Ectodermal cell (in vitro differentiated cells): Measurements from ENCODE around the gene MRM3.
"Not testable (repeated sequence)": the region's sequence is repeated elsewhere in the genome, so short reads cannot be mapped to it uniquely, and the experiment has no call there.

Experiments
- H3K27ac ChIP-seq: 2 replicates; pipeline ENCODE4 v1.7.0; 2013; ENCODE audit warnings: mild to moderate bottlenecking, low read depth, low read length; ENCODE audit not compliant: insufficient read depth, poor library complexity, severe bottlenecking
- H3K27me3 ChIP-seq: 2 replicates; pipeline ENCODE4 v1.7.0; 2013; ENCODE audit warnings: mild to moderate bottlenecking, low read length; ENCODE audit not compliant: insufficient read depth, control insufficient read depth, poor library complexity, severe bottlenecking
- H3K36me3 ChIP-seq: one replicate; pipeline ENCODE4 v1.7.0; 2013; ENCODE audit warnings: low read length; ENCODE audit not compliant: control insufficient read depth, insufficient read depth
- H3K4me1 ChIP-seq: one replicate; pipeline ENCODE4 v1.7.0; 2013; ENCODE audit warnings: low read length; ENCODE audit not compliant: control insufficient read depth, insufficient read depth
- H3K4me3 ChIP-seq: 2 replicates; pipeline ENCODE4 v1.7.0; 2013; ENCODE audit warnings: low read depth, low read length, control low read depth; ENCODE audit not compliant: insufficient read depth
- H3K9me3 ChIP-seq: 2 replicates; pipeline ENCODE4 v1.7.0; 2013; ENCODE audit warnings: mild to moderate bottlenecking, low read length, moderate library complexity; ENCODE audit not compliant: control insufficient read depth
- WGBS, 2 experiments: methylation state at CpG; one replicate each; pipeline ENCODE4 v1.1.7; 2013; ENCODE audit warnings: missing lambda C conversion rate in 2 of 2; 5-methylcytosine and 5-hydroxymethylcytosine counted together

The MRM3 gene

DNA sequence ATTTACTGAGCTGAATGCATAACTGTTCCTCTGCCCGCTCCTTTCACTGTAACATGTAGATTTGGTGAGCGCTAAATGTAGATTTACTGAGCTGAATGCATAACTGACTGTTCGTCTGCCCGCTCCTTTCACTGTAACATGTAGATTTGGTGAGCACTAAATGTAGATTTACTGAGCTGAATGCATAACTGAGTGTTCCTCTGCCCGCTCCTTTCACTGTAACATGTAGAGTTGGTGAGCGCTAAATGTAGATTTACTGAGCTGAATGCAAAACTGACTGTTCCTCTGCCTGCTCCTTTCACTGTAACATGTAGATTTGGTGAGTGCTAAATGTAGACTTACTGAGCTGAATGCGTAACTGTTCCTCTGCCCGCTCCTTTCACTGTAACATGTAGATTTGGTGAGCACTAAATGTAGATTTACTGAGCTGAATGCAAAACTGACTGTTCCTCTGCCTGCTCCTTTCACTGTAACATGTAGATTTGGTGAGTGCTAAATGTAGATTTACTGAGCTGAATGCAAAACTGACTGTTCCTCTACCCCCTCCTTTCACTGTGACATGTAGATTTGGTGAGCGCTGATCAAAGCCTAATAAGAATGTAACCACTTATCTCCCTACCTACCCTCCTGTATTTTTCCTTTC, 26.7 kb upstream of the MRM3 start:
- H3K9me3 ChIP-seq, H3K4me3 ChIP-seq, H3K36me3 ChIP-seq, H3K4me1 ChIP-seq, H3K27me3 ChIP-seq, H3K27ac ChIP-seq: not testable (repeated sequence)
- 95 to 96% methylated on average over 9 of the region's 9 CpGs for WGBS, 2 experiments

GRCh38 chr17:756010-756567, 26.1 kb upstream of the MRM3 start:
- H3K9me3 ChIP-seq, H3K27me3 ChIP-seq, H3K4me3 ChIP-seq, H3K4me1 ChIP-seq, H3K36me3 ChIP-seq, H3K27ac ChIP-seq: not testable (repeated sequence)
- 82 to 88% methylated on average over 15 of the region's 15 CpGs for WGBS, 2 experiments

- 90 to 94% methylated on average over 5 of the region's 5 CpGs for WGBS, 2 experiments
- Histone ChIP-seq H3K9me3 (no peaks in the 10 kb centered on the region), H3K36me3 (peaks cover 29% of the 10 kb centered on the region)
Observed at GRCh38 chr17:759964-760363, 22.2 kb upstream of the MRM3 start.

DNA sequence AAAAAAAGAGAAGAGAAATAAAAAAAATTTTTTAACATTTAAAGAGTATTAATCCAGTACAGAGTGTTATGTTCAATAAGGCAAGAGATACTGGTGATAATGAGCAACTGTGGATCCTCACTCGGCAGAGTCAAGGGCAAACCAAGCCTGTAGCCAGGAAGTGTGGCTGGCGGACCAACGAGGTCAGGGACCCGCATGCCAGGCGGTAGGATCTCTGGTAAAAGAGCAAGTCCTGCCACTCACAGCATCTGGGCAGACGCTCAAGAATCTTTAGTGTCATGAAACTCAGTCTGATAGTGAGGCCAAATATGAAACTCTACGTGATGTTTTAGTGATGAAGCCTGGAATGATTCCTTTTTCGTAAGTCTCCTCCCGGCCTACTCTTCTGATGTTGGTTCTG, 21.8 kb upstream of the MRM3 start:
- no peak overlapping the region for H3K27ac ChIP-seq
- 97 to 98% methylated on average over 9 of the region's 9 CpGs for WGBS, 2 experiments
- H3K27me3 ChIP-seq, result no peaks in the 10 kb centered on the region
- no peaks in the 10 kb centered on the region for H3K4me1 ChIP-seq
- no peaks in the 10 kb centered on the region for H3K9me3 ChIP-seq
- peaks cover 31% of the 10 kb centered on the region for H3K36me3 ChIP-seq
- no peak overlapping the region for H3K4me3 ChIP-seq

More at GRCh38 chr17:759964-760363, 22.2 kb upstream of the MRM3 start:
- Histone ChIP-seq H3K4me1 (no peaks in the 10 kb centered on the region), H3K4me3 (no peak overlapping the region), H3K27ac (no peak overlapping the region), H3K27me3 (no peaks in the 10 kb centered on the region)

GRCh38 chr17:767076-767475, 15.1 kb upstream of the MRM3 start:
- no peaks in the 10 kb centered on the region for H3K27me3 ChIP-seq
- H3K36me3 ChIP-seq, result peaks cover 48% of the 10 kb centered on the region
- H3K27ac ChIP-seq, result no peak overlapping the region
- 95 to 96% methylated on average over 3 of the region's 3 CpGs for WGBS, 2 experiments
- H3K9me3 ChIP-seq, result no peaks in the 10 kb centered on the region
- no peak overlapping the region for H3K4me3 ChIP-seq
- no peaks in the 10 kb centered on the region for H3K4me1 ChIP-seq

DNA sequence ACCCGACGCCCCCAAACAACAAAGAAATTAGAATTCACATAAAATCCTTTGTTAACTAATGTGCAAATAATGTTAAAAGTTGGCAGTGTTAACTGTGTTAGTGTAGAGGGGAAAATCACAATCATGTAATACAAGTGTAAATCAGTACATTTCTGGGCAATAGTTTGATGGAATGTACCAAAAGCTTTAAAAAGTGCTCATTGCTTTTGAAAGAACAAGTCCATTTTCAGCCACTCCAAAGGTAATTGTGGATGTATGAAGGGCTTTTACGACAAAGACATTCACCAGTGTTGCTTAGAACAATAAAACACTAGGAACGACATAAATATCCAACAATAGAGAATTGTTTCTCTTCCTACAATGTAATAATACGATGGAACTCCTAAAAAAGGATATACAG, 9.1 kb upstream of the MRM3 start:
- no peaks in the 10 kb centered on the region for H3K9me3 ChIP-seq
- no peak overlapping the region for H3K4me3 ChIP-seq
- 90 to 100% methylated on average over 2 of the region's 5 CpGs for WGBS, 2 experiments
- H3K4me1 ChIP-seq, result no peaks in the 10 kb centered on the region
- H3K36me3 ChIP-seq, result peaks cover 53% of the 10 kb centered on the region
- H3K27me3 ChIP-seq, result no peaks in the 10 kb centered on the region
- no peak overlapping the region for H3K27ac ChIP-seq

DNA sequence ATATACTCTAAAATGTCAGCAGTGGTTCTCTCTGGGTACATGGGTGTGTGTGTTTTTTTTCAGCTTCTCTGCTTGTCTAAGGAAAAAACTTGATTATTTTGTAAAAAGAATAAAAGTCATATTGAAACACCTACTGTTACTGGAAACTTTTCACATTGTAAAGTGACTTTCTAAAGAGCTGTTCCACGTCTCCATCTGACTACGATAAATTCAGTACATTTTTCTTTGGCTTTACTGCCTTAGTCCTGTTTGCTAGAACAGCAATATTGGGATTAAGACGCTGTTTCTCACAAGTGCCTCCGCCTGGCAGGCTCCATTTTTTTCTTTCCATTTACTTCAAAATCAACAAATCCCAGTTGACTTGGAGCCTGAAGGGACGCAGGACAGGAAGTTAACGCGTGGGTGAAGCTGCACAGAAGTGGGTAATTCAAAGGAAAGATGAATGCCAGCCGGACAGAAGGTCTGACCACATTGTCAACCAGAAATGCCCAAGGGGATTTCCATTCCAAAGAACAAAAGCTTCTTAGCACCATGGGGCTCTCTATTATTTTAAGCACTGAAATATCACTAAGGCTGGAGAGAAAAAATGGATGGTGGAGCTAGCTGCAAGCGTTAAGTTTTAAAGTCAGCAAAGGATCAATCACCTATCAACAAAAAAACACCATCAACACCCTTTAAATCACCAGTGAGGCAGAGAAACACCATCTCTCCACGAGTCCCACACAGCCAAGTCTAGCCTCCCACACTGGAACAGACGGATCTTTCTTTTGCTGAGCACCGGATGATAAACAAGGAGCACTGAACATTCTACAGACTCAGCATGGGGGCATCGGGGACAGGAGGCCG, 8.5 kb upstream of the MRM3 start:
- Histone ChIP-seq H3K36me3 (peaks cover 60% of the 10 kb centered on the region), H3K9me3 (no peaks in the 10 kb centered on the region), H3K27ac (no peak overlapping the region), H3K27me3 (no peaks in the 10 kb centered on the region), H3K4me3 (no peak overlapping the region), H3K4me1 (no peaks in the 10 kb centered on the region)
- WGBS, 2 experiments, result 85 to 87% methylated on average over 14 of the region's 14 CpGs

GRCh38 chr17:774313-774584, 7.9 kb upstream of the MRM3 start:
- WGBS, 2 experiments, result 90 to 94% methylated on average over 5 of the region's 5 CpGs
- H3K27ac ChIP-seq, result no peak overlapping the region

GRCh38 chr17:778096-778495, 4.1 kb upstream of the MRM3 start:
- no peaks in the 10 kb centered on the region for H3K9me3 ChIP-seq
- H3K27ac ChIP-seq, result no peak overlapping the region
- H3K4me3 ChIP-seq, result no peak overlapping the region
- 95% methylated on average over 11 of the region's 11 CpGs for WGBS, 2 experiments
- no peaks in the 10 kb centered on the region for H3K4me1 ChIP-seq
- H3K27me3 ChIP-seq, result no peaks in the 10 kb centered on the region
- peaks cover 31% of the 10 kb centered on the region for H3K36me3 ChIP-seq

More at GRCh38 chr17:774313-774584, 7.9 kb upstream of the MRM3 start:
- Histone ChIP-seq H3K4me1 (no peaks in the 10 kb centered on the region), H3K27me3 (no peaks in the 10 kb centered on the region), H3K9me3 (no peaks in the 10 kb centered on the region), H3K4me3 (no peak overlapping the region), H3K36me3 (peaks cover 56% of the 10 kb centered on the region)

- Histone ChIP-seq H3K4me3 (no peak overlapping the region), H3K4me1 (no peaks in the 10 kb centered on the region), H3K27ac (no peak overlapping the region), H3K36me3 (peaks cover 5% of the 10 kb centered on the region), H3K27me3 (no peaks in the 10 kb centered on the region), H3K9me3 (no peaks in the 10 kb centered on the region)
- WGBS, 2 experiments, result 90 to 97% methylated on average over 3 of the region's 3 CpGs
Observed at GRCh38 chr17:784143-784542, 2.0 kb downstream of the MRM3 start.
